PFSK-1 (cell line): ENCODE measurements around the gene SPIRE1.

ENCODE experiments used
- FOXP2 ChIP-seq: optimal IDR thresholded peaks from 2 replicates; pipeline ENCODE3; 2011; ENCODE audit warnings: borderline replicate concordance, control low read depth, inconsistent platforms; ENCODE audit not compliant: insufficient read depth; ENCODE audit errors: extremely low read length, extremely low read depth
- POLR2AphosphoS5 ChIP-seq: IDR thresholded peaks from 2 replicates; pipeline ENCODE4 v1.6.1; 2012; ENCODE audit warnings: low read depth, mild to moderate bottlenecking, control low read depth, low read length, moderate library complexity
- SIN3A ChIP-seq: IDR thresholded peaks from 2 replicates; pipeline ENCODE4 v1.6.1; 2012; ENCODE audit warnings: mild to moderate bottlenecking, low read length, moderate library complexity, borderline replicate concordance; ENCODE audit not compliant: insufficient read depth
- TAF1 ChIP-seq: IDR thresholded peaks from 2 replicates; pipeline ENCODE4 v1.6.1; 2012; ENCODE audit warnings: low read length, control low read depth, borderline replicate concordance; ENCODE audit not compliant: insufficient read depth
- TF ChIP-seq, protein P1 (sequence below), 2 experiments: IDR thresholded peaks; 2 replicates each; pipeline versions ENCODE4 v1.6.1 to v1.8.0; 2011 to 2012; ENCODE audit warnings: low read depth in 2 of 2, low read length in 2 of 2, control low read depth in 1 of 2, inconsistent platforms in 1 of 2, mild to moderate bottlenecking in 1 of 2, moderate library complexity in 1 of 2; ENCODE audit not compliant: insufficient read depth in 1 of 2

The SPIRE1 gene

DNA sequence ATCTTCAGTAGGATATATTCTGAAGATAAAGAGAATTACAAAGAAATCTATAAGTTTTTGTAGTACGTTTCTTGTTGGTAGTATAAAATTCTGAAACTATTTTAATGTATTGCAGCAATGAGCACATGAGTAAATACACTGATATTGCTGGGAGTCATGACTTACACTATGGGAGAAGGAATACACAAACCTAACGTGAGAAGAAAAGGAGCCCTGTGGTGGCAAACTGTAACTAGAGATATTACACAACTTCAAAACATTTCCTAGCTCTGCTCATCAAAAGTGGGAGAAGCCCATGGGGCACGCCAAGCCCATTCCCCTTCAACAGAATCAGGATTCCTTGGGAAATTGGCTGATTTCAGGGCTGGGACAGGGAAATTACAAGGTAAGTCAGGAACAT is 20.5 kb downstream of the SPIRE1 start:
- TF ChIP-seq, protein P1, sequence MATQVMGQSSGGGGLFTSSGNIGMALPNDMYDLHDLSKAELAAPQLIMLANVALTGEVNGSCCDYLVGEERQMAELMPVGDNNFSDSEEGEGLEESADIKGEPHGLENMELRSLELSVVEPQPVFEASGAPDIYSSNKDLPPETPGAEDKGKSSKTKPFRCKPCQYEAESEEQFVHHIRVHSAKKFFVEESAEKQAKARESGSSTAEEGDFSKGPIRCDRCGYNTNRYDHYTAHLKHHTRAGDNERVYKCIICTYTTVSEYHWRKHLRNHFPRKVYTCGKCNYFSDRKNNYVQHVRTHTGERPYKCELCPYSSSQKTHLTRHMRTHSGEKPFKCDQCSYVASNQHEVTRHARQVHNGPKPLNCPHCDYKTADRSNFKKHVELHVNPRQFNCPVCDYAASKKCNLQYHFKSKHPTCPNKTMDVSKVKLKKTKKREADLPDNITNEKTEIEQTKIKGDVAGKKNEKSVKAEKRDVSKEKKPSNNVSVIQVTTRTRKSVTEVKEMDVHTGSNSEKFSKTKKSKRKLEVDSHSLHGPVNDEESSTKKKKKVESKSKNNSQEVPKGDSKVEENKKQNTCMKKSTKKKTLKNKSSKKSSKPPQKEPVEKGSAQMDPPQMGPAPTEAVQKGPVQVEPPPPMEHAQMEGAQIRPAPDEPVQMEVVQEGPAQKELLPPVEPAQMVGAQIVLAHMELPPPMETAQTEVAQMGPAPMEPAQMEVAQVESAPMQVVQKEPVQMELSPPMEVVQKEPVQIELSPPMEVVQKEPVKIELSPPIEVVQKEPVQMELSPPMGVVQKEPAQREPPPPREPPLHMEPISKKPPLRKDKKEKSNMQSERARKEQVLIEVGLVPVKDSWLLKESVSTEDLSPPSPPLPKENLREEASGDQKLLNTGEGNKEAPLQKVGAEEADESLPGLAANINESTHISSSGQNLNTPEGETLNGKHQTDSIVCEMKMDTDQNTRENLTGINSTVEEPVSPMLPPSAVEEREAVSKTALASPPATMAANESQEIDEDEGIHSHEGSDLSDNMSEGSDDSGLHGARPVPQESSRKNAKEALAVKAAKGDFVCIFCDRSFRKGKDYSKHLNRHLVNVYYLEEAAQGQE (IDR thresholded peaks at IDR 0.05; ENCODE audit: insufficient read depth in 1 of 2, low read depth in 2 of 2, low read length in 2 of 2): no peak
- TF ChIP-seq SIN3A: no peak
- TF ChIP-seq TAF1: no peak
- TF ChIP-seq FOXP2: no peak
- TF ChIP-seq POLR2AphosphoS5: no peak

DNA sequence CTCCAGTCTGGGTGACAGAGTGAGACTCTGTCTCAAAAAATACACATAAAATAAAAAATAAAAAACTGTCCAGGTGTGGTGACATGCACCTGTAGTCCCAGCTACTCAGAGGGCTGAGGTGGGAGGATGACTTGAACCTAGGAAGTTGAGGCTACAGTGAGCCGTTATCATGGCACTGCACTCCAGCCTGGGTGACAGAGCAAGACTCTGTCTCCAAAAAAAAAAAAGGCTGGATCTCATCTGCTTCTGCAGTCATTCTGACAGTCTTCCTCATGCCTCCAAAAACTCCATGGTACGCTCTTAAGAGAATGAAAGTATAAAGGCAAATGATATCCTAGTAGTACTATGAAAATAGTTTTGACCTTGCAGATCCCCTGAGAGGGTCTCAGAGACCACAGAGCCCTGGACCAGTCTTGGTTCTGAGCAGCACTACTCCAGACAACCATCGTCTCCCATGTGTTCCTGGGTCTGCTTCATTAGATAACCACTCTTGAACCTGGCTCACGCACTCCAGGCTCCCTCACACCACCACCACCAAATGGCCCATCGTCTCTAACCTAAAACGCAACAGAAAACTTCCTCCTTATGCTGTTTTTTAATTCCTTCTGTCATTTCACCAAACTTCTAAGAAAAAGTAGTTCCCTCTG is 26.0 kb downstream of the SPIRE1 start:
- TF ChIP-seq TAF1 (no peak), SIN3A (no peak), POLR2AphosphoS5 (no peak), FOXP2 (no peak)
- TF ChIP-seq, protein P1 (IDR thresholded peaks at IDR 0.05; ENCODE audit: insufficient read depth in 1 of 2, low read depth in 2 of 2, low read length in 2 of 2): no peak

DNA sequence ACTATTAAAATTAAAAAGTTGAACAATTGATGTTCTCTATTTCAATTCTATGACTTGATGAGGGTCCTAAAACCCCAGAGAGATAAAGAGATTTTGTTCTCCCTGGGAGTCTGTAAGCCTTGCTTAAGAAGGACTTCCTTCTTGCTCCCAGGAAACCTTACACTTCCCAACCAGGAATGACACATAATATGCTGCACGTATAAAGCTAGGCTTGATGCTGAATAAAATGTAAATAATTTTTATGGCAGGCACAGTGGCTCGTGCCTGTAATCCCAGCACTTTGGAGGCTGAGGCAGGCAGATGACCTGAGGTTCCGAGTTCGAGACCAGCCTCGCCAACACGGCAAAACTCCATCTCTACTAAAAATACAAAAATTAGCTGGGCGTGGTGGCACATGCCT is 27.8 kb downstream of the SPIRE1 start:
- TF ChIP-seq, protein P1 (IDR thresholded peaks at IDR 0.05; ENCODE audit: insufficient read depth in 1 of 2, low read depth in 2 of 2, low read length in 2 of 2): no peak
- TF ChIP-seq TAF1 (no peak), POLR2AphosphoS5 (no peak), FOXP2 (no peak), SIN3A (no peak)

DNA sequence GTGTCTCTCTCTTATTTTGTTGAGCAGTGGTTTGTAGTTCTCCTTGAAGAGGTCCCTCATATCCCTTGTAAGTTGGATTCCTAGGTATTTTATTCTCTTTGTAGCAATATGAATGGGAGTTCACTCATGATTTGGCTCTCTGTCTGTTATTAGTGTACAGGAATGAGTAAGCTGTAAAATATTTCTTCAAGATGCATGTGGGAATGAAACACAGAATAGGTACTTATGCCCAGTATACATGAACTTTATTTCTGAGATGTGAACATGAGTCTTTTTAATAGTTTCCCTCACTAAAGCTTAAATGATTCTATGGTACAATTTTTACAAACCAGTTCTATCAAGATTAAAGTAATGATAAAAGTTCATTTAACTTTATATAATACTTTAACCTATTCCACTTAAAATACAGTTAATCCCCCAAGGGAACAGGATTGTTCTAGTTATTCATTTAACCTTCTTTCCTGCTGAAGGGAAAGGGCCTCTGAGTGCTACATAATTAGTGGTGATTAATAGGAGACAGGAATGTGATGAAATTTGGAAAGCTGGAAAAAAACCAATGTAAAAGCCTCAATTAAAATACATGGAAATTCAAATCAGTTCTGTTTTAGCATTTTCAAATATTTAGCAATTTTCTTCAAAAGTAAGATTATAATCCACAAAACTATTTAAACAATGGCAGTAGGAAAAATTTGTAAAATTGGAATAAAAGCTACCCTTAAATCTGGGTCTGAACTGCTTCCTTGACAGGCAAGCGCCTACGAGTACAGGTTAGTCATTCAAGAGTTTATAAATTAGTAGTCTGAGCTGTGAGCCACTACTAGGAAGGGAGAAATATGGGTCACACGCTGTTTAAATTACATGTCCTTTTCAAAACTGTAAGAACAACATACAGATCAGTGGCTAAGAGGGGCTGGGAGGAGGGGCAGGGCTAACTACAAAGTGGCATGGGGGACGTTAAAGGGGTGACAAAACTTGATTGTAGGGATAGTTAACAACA is 28.9 kb downstream of the SPIRE1 start:
- TF ChIP-seq FOXP2: no peak
- TF ChIP-seq, protein P1 (IDR thresholded peaks at IDR 0.05; ENCODE audit: insufficient read depth in 1 of 2, low read depth in 2 of 2, low read length in 2 of 2): no peak
- no peak for TF ChIP-seq TAF1
- TF ChIP-seq POLR2AphosphoS5: no peak
- no peak for TF ChIP-seq SIN3A
